22Rv1 (cell line): ENCODE measurements around the gene EYA2.

ENCODE experiments used
- H3K27ac ChIP-seq: fragments of 450-650 bp; 2 replicates; pipeline ENCODE4 v1.5.1; 2017
- ZFX ChIP-seq: fragments of 450-650 bp; IDR thresholded peaks from 2 replicates; pipeline ENCODE4 v1.6.1; 2017; ENCODE audit warnings: antibody characterized with exemption, borderline replicate concordance
- TF ChIP-seq, protein P1 (sequence below): fragments of 450-650 bp; IDR thresholded peaks from 2 replicates; pipeline ENCODE4 v1.5.1; 2017; ENCODE audit warnings: mild to moderate bottlenecking

Gene EYA2

DNA sequence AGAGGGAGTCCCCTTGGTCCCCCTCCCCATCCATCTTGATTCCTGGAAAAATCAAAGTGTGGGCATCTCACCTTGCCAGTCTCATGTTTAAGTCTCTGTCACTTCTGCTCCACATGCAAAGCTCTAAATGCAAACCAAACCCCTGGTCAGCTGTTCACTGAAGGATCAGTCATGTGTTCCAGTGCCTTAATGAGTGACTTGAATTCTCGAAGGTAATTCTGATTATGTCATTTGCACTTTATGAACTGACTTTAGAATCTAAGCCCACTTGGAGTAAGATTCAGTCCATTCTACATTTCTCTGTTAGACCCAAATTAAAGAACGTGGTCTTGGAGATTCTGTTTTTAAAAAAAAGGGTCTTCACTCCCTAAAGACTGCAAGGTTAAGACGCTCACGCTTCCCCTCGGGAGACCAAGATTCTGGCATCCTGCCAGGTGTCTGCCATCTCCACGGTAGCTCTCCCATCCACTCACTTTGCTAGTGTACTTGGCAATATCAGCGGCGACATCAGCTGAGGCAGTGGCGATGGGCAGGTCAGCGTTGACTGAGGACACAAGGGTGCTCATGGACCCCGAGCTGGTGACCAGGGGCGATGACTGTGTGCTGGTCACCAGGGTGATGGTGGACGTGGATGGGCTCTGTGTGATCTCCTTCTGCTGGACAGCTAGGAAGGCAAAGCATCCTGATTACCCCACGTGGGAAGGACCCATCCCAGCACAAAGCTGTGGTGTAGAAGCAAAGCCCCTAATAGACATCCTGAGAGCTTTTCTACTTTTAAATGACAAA, 341.4 kb downstream of the EYA2 start:
- no peak for TF ChIP-seq ZFX
- TF ChIP-seq, protein P1, sequence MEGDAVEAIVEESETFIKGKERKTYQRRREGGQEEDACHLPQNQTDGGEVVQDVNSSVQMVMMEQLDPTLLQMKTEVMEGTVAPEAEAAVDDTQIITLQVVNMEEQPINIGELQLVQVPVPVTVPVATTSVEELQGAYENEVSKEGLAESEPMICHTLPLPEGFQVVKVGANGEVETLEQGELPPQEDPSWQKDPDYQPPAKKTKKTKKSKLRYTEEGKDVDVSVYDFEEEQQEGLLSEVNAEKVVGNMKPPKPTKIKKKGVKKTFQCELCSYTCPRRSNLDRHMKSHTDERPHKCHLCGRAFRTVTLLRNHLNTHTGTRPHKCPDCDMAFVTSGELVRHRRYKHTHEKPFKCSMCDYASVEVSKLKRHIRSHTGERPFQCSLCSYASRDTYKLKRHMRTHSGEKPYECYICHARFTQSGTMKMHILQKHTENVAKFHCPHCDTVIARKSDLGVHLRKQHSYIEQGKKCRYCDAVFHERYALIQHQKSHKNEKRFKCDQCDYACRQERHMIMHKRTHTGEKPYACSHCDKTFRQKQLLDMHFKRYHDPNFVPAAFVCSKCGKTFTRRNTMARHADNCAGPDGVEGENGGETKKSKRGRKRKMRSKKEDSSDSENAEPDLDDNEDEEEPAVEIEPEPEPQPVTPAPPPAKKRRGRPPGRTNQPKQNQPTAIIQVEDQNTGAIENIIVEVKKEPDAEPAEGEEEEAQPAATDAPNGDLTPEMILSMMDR: no peak
- no peak overlapping the region for H3K27ac ChIP-seq

DNA sequence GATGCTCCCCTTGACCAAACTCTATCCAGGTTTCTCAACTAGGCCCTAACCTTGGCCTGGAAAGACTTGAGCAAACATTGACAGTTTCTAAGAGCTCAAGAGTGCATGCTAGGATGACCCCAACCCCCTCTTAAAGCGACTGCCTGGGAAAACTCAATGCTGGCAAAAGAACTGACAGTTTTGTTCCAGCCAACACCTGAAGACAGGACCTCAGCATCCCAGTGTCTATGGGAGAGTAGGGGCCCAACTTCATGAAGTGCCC, 341.9 kb downstream of the EYA2 start:
- TF ChIP-seq, protein P1: no peak
- TF ChIP-seq ZFX: no peak
- no peak overlapping the region for H3K27ac ChIP-seq

DNA sequence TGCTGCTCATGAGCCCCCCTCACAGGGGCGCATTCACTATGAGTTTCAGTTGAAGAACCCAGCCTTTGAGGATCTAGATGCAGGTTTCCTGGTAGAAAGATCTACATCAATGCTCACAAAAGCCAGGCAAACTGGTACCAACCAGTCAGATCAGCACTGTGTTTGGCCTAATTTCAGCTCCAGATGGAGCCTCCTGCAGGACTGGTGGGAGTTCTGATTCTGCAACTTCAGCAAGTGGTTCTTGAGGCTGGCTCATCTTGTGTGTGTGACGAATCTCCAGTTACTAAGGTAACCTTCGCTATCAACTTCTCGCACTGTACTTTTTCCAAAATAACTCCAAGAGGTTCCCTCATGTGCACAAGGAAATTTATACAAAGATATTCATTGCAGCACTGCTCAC, 343.1 kb downstream of the EYA2 start:
- TF ChIP-seq, protein P1: no peak
- TF ChIP-seq ZFX: no peak
- no peak overlapping the region for H3K27ac ChIP-seq
